ENCODE data around the gene SLC6A11. TPM values are rescaled to one million over a fixed set of nuclear protein-coding genes. Genes with fewer than 3 reads are reported as not detected.
A peak's percentile ranks its signal among the peaks of the same experiment; 100 is the strongest.

Gene SLC6A11
- total RNA-seq, 6 donors from 2014 or later, result 0.07 TPM; not detected in 5

GRCh38 chr3:10846657-10846975, 30.6 kb downstream of the SLC6A11 start:
- 88 to 93% methylated on average over 4 of the region's 4 CpGs for WGBS, 2 donors
- H3K9me3 ChIP-seq, result no peaks in the 10 kb centered on the region
- TF ChIP-seq POLR2AphosphoS5 (IDR thresholded peaks at IDR 0.05), result no peak
- no peak for TF ChIP-seq CTCF (IDR thresholded peaks at IDR 0.05)
- TF ChIP-seq EP300 (IDR thresholded peaks at IDR 0.05), result no peak
- no peak for TF ChIP-seq POLR2A (IDR thresholded peaks at IDR 0.05)
- H3K27me3 ChIP-seq, result no peaks in the 10 kb centered on the region
- H3K27ac ChIP-seq, result no peak overlapping the region
- no peaks in the 10 kb centered on the region for H3K4me1 ChIP-seq
- DNase-seq (no peak), ATAC-seq (ENCODE audit: low FRiP score in 2 of 2) (no peak)
- no peak overlapping the region for H3K4me3 ChIP-seq
- H3K36me3 ChIP-seq, result no peaks in the 10 kb centered on the region

GRCh38 chr3:10848261-10848660, 32.2 kb downstream of the SLC6A11 start:
- Histone ChIP-seq H3K4me3 (no peak overlapping the region), H3K9me3 (no peaks in the 10 kb centered on the region), H3K36me3 (no peaks in the 10 kb centered on the region), H3K27ac (no peak overlapping the region), H3K4me1 (no peaks in the 10 kb centered on the region), H3K27me3 (no peaks in the 10 kb centered on the region)
- ATAC-seq (ENCODE audit: low FRiP score in 2 of 2), result no peak
- DNase-seq, result no peak
- 87 to 93% methylated on average over 3 of the region's 3 CpGs for WGBS, 2 donors
- TF ChIP-seq POLR2A (IDR thresholded peaks at IDR 0.05) (no peak), POLR2AphosphoS5 (IDR thresholded peaks at IDR 0.05) (no peak), CTCF (IDR thresholded peaks at IDR 0.05) (no peak), EP300 (IDR thresholded peaks at IDR 0.05) (no peak)

DNA sequence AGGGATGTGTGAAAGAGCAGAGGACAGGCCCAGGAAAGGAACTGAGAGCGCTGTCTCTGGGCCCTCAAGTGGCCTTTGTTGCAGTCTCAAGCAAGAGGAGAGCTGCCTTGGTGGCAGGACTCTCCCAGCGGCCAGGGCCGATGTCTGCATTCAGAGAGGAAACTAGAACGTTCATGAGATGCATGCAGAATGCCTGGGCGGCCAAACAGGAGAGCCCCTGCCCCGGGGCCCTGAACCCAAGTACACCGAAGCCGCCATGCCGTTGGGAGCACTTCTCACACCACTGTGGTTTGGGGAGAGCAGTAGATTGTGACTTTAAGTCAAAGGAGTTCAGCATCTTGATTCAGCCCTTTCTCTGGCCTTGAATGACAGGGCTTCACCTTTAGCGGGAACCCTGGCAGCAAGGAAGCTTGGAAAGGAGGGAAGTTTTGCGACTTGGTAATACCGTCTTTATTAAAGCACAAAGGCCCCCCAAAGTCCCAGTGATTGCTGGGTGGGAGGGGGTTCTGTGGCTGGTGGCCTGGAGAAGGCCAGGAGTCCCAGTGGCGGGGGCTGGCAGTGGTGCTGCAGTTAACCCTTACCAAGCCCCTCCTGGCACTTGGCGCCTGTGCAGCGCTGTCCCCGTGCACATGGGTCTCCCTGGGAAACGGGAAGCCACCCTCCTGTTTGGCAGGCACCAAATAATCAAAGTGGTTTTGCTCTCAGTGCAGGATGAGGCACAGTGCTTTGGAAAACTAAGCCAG, 36.2 kb downstream of the SLC6A11 start:
- 74 to 79% methylated on average over 15 to 17 of the region's 17 CpGs for WGBS, 2 donors
- Histone ChIP-seq H3K4me3 (no peak overlapping the region), H3K36me3 (no peaks in the 10 kb centered on the region), H3K27me3 (no peaks in the 10 kb centered on the region), H3K9me3 (no peaks in the 10 kb centered on the region), H3K27ac (no peak overlapping the region), H3K4me1 (no peaks in the 10 kb centered on the region)
- TF ChIP-seq EP300 (IDR thresholded peaks at IDR 0.05) (no peak), POLR2A (IDR thresholded peaks at IDR 0.05) (no peak), CTCF (IDR thresholded peaks at IDR 0.05) (no peak), POLR2AphosphoS5 (IDR thresholded peaks at IDR 0.05) (no peak)
- DNase-seq (peak in 1 of 2 donors; percentile 50), ATAC-seq (ENCODE audit: low FRiP score in 2 of 2) (no peak)

- Histone ChIP-seq H3K9me3 (no peaks in the 10 kb centered on the region), H3K36me3 (no peaks in the 10 kb centered on the region), H3K4me1 (no peaks in the 10 kb centered on the region), H3K4me3 (no peak overlapping the region), H3K27me3 (no peaks in the 10 kb centered on the region), H3K27ac (no peak overlapping the region)
- ATAC-seq (ENCODE audit: low FRiP score in 2 of 2) (no peak), DNase-seq (no peak)
- TF ChIP-seq EP300 (IDR thresholded peaks at IDR 0.05) (no peak), POLR2AphosphoS5 (IDR thresholded peaks at IDR 0.05) (no peak), POLR2A (IDR thresholded peaks at IDR 0.05) (no peak), CTCF (IDR thresholded peaks at IDR 0.05) (no peak)
- 49 to 51% methylated on average over 2 of the region's 2 CpGs for WGBS, 2 donors
Observed at GRCh38 chr3:10855083-10855870, 39.2 kb downstream of the SLC6A11 start.

Measured in upper lobe of left lung (tissue), 6 donors.